Measurements from ENCODE around the gene STX16.
"Not testable (repeated sequence)": the region's sequence is repeated elsewhere in the genome, so short reads cannot be mapped to it uniquely, and the experiment has no call there.

Gene STX16

DNA sequence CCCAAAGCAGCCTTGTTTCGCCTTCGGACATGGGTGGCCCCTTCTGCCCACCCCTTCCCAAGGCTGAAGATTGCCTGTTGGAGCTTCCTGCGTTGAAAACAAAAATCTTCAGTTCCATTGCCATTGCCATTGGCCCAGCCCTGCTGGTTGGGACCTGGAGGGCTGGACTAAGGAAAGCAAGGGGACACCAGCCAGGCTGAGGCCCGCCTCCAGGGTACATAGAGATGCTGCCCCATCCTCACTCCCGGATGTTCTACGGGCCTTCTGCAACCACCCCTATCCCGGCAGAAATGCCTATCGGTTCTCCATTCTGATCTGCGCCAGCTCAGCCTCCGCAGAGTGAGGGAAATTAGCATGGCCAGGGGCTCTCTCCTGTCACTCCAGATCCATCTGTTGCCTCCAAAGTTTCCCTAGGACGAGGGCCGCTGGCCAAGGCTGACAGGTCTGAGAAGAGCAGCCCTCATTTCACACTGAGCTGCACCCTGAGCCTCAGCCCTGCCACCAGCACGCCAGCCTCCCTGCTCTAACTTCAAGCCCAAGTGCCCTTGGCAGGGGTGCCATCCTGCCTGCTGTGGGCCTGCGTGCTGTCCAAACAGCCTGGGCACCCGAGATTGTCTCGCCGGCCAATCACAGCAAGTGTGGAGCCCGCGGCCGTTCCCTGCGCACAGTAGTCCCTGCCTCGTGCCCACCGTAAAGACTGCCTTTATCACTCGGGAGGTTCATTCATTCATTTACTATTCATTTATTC, 13.4 kb upstream of the STX16 start:
- no peak for DNase-seq

DNA sequence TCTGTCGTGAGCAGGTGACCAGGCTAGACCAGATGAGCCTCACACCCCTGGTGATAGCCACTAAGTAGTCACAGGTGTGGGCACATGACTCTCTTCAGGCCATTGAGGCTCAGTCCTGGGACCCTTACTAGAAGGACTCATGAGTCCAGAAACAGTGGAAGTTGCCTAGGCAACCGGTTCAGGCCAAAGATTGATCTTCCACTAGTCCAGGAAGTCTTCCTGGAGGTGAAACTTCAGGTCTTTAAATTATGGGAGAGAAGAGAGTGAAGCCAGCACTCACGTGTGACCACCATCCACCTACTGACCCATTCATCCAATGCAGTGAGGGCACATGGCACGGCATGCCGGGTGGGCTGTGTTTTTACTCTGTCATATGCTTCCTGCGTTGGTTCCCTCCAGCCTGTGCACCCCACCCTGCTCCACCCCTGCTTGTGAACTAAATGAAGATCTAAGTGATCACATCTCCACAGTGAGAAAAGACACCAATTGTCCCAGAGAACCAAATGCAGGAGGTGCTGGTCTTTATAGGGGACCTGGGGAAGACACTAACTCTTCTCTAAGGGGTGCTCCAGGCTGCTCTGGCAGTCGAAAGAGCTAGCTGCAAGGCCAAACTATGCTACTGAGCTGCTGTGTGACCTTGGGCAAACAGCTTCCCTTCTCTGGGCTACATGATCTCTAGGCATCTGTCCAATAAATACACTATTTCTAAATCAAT, 12.5 kb upstream of the STX16 start:
- no peak for DNase-seq

GRCh38 chr20:58639182-58640146, 11.6 kb upstream of the STX16 start:
- no peak for DNase-seq

- no peak for DNase-seq
Measured at GRCh38 chr20:58640446-58640845, 10.6 kb upstream of the STX16 start.

- DNase-seq, result no peak
Measured at GRCh38 chr20:58642441-58642840, 8.6 kb upstream of the STX16 start.

GRCh38 chr20:58642896-58643295, 8.2 kb upstream of the STX16 start:
- DNase-seq, result not testable (repeated sequence)

DNA sequence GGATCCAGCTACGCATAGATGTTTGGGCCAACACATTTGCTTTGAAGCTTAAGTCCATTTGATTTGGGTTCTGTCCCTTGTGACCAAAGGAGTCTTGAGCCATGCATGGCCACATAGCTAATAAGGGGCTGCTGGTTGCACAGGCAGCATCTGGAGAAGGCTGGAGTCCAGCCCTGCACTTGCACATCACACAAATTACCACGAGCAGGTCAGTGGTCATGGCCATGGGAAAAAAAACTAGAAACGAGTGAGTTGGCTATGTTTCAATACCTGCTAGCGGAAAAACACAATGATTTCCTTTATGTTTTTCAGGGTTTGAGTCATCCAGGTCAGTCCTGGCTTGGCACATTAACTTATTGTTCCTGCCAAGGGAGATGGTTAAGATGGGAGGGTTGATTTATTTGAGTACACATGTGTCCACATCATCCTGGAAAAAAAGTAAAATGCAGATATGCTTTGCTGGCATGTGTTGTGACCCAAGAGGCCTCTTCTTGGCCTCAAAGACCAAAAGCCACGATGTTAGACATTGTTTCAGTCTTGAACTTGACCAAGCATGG, 5.6 kb upstream of the STX16 start:
- no peak for DNase-seq

GRCh38 chr20:58646257-58646656, 4.8 kb upstream of the STX16 start:
- DNase-seq, result no peak

DNA sequence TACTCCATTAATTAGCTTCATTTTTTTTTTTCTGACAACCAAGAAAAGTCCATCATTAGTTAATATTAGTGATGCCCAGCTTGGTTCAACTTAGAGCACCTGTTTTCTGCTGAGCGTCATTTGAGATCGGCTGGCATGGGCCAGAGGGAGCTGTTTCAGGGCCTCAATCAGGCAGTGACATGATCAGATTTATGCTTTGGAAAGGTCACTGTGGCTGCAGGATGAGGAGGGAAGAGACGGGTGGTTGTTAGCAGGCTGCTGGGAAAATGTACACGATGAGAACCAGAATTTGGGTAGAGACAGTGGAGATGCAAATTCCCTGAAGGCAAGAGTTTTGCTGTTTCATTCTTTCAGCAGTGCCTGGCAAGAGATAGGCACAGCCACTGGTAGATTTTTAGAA, 4.4 kb upstream of the STX16 start:
- DNase-seq, result no peak

DNA sequence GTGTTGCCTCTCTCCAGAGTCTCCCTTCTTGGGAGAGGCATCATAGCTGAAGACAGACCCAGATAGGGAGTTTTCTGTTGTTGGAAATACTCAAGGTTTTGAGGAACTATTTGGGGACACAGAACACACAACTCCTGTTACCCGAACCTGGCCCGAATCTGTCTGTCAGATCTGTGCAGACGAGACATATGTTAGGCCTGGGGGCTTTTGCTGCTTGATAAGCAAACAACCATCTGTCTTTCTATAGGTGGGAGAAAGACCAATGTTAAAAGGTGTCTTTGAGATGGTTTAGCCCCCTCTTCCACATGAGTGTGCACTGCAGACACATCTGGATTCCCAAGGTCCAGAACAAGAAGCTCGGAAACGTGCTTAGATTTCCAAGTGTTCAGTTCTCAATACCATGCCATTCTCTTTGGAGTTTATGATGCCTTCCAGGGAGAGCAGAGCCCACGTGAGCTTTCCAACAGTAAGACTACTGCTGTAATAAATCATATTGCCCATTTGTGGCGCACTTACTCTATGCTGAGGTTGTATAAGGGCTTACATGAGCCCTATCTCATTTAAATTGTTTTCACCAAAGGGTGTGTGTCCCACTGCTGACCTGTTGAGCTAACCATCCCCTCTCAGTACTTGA, 3.8 kb upstream of the STX16 start:
- DNase-seq, result peak; percentile 43

- no peak for DNase-seq
Measured at GRCh38 chr20:58647796-58648501, 3.1 kb upstream of the STX16 start.

GRCh38 chr20:58648502-58648825, 2.6 kb upstream of the STX16 start:
- DNase-seq, result not testable (repeated sequence)

GRCh38 chr20:58649288-58650180, 1.5 kb upstream of the STX16 start:
- peak; percentile 39 for DNase-seq

GRCh38 chr20:58650181-58650775, 805 bp upstream of the STX16 start:
- DNase-seq, result peak; percentile 42

GRCh38 chr20:58651559-58651945, 469 bp downstream of the STX16 start:
- DNase-seq, result peak; percentile 29

GRCh38 chr20:58651946-58652605, 993 bp downstream of the STX16 start:
- DNase-seq, result peak; percentile 88

DNA sequence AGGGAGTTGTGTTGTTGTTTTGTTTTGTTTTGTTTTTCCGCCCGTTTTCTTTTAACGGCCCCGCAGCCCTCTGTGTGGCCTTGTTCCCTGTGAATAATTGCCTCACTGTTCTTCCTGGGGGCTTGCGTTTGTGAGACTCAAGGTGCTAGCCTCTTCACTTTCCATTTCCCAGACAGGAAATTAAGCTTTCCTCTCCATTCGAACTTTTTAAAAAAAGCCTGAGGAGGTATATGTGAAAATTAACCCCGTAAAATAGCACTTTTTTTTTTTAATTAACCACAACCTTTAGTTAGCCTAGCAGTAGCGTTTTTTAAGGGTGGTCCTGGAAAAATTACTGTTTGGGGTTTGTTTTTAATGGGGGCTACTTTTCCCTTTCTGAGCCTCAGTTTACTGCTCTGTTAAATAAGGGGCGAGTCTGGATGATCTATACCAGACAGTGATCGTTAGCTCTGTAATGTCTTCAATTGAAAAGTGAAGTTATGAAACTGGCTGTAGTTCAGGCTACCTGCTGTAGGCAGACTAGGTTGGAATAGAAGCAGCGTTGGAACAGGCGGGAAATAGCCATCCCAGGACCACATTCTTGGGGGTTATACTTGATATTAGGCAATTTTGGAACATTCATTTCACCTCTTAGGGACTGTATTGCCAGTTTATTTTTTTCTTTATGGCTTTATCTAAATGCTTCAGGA, 1.7 kb downstream of the STX16 start:
- peak; percentile 37 for DNase-seq

- DNase-seq, result no peak
Measured at GRCh38 chr20:58654337-58654736, 3.3 kb downstream of the STX16 start.
